GM23338 (cell line): Measurements from ENCODE around the gene APELA. TPM values are rescaled to one million over a fixed set of nuclear protein-coding genes. Genes with fewer than 3 reads are reported as not detected.

Experiments used
- ATAC-seq: fragments of 200-7000 bp; cut with Tn5 transposase; 3 replicates; pipeline ENCODE4 v1.9.1; 2020
- DNase-seq: peaks from one replicate; pipeline ENCODE4 v3.0.0-alpha.2; 2015; ENCODE audit warnings: low spot score
- H2AFZ ChIP-seq: fragments of 200-600 bp; sonication (generic); 2 replicates; pipeline ENCODE4 v1.8.0; 2016; ENCODE audit warnings: antibody characterized with exemption, mild to moderate bottlenecking, moderate library complexity
- H3F3A ChIP-seq: fragments of 200-600 bp; sonication (generic); replicated peaks from 2 replicates; pipeline ENCODE4 v1.8.0; 2017; ENCODE audit warnings: antibody characterized with exemption, mixed run types, low read depth
- H3K27ac ChIP-seq: fragments of 200-600 bp; sonication (generic); 2 replicates; pipeline ENCODE4 v1.6.1; 2016; ENCODE audit warnings: low read depth
- H3K27me3 ChIP-seq: fragments of 200-600 bp; sonication (generic); 2 replicates; pipeline ENCODE4 v1.8.0; 2016; ENCODE audit warnings: mild to moderate bottlenecking, mixed run types, moderate library complexity; ENCODE audit not compliant: insufficient read depth
- H3K36me3 ChIP-seq: fragments of 200-600 bp; sonication (generic); 2 replicates; pipeline ENCODE4 v1.8.0; 2016; ENCODE audit warnings: mild to moderate bottlenecking; ENCODE audit not compliant: insufficient read depth
- H3K4me1 ChIP-seq: fragments of 200-600 bp; sonication (generic); 2 replicates; pipeline ENCODE4 v1.8.0; 2016; ENCODE audit warnings: mild to moderate bottlenecking, moderate library complexity; ENCODE audit not compliant: insufficient read depth
- H3K4me2 ChIP-seq: fragments of 200-600 bp; sonication (generic); 2 replicates; pipeline ENCODE4 v1.7.1; 2017; ENCODE audit warnings: mixed run types
- H3K4me3 ChIP-seq: fragments of 200-600 bp; sonication (generic); 2 replicates; pipeline ENCODE4 v1.6.1; 2016; ENCODE audit warnings: mixed run types
- H3K79me2 ChIP-seq: fragments of 200-600 bp; sonication (generic); replicated peaks from 2 replicates; pipeline ENCODE4 v1.8.0; 2017; ENCODE audit warnings: mild to moderate bottlenecking; ENCODE audit not compliant: insufficient read depth
- H3K9me2 ChIP-seq: fragments of 200-600 bp; sonication (generic); 2 replicates; pipeline ENCODE4 v1.8.0; 2017; ENCODE audit not compliant: insufficient read depth
- H4K20me1 ChIP-seq: fragments of 200-600 bp; sonication (generic); replicated peaks from 2 replicates; pipeline ENCODE4 v1.8.0; 2017; ENCODE audit warnings: mild to moderate bottlenecking; ENCODE audit not compliant: insufficient read depth
- H3K27ac Mint-ChIP-seq: 2 replicates; pipeline ENCODE4 v1.8.0; 2020; ENCODE audit warnings: inconsistent platforms, mild to moderate bottlenecking, moderate library complexity, mixed read lengths
- H3K27me3 Mint-ChIP-seq: 3 replicates; pipeline ENCODE4 v1.8.0; 2022; ENCODE audit warnings: low read depth, mild to moderate bottlenecking, moderate library complexity, mixed read lengths, inconsistent platforms; ENCODE audit not compliant: insufficient read depth, poor library complexity
- H3K36me3 Mint-ChIP-seq: 3 replicates; pipeline ENCODE4 v1.8.0; 2021; ENCODE audit warnings: low read depth, mild to moderate bottlenecking, inconsistent platforms, moderate library complexity, mixed read lengths
- H3K4me1 Mint-ChIP-seq: 3 replicates; pipeline ENCODE4 v1.8.0; 2020; ENCODE audit warnings: mild to moderate bottlenecking, inconsistent platforms, mixed read lengths
- H3K4me3 Mint-ChIP-seq: 3 replicates; pipeline ENCODE4 v1.8.0; 2021; ENCODE audit warnings: moderate library complexity, mild to moderate bottlenecking, inconsistent platforms, mixed read lengths
- H3K9me3 Mint-ChIP-seq: 3 replicates; pipeline ENCODE4 v1.8.0; 2020; ENCODE audit warnings: moderate library complexity, mild to moderate bottlenecking, inconsistent platforms, mixed read lengths
- CREB1 ChIP-seq: fragments of 250-450 bp; sonication (Bioruptor Pico); IDR thresholded peaks from 2 replicates; pipeline ENCODE4 v1.5.0; 2020; ENCODE audit warnings: low read depth, mild to moderate bottlenecking, moderate library complexity
- CTCF ChIP-seq, 2 experiments: fragments of 200-600 bp in 1 of 2; sonication (generic) in 1 of 2; conservative IDR thresholded peaks; 2 replicates each; pipeline versions ENCODE4 v1.5.1 to v1.6.1; 2016 to 2017; ENCODE audit warnings: antibody characterized with exemption in 2 of 2, low read depth in 2 of 2, mild to moderate bottlenecking in 2 of 2, moderate library complexity in 1 of 2
- EZH2 ChIP-seq: fragments of 200-600 bp; sonication (generic); IDR thresholded peaks from one replicate; pipeline ENCODE4 v1.8.0; 2017; ENCODE audit warnings: antibody characterized with exemption, mild to moderate bottlenecking, low read depth; ENCODE audit not compliant: unreplicated experiment
- EZH2phosphoT487 ChIP-seq: fragments of 200-600 bp; sonication (generic); IDR thresholded peaks from one replicate; pipeline ENCODE4 v1.8.1; 2018; ENCODE audit warnings: antibody characterized with exemption; ENCODE audit not compliant: unreplicated experiment
- JUNB ChIP-seq: IDR thresholded peaks from one replicate; pipeline ENCODE4 v1.6.1; 2016; ENCODE audit warnings: antibody characterized with exemption; ENCODE audit not compliant: unreplicated experiment
- NANOG ChIP-seq: IDR thresholded peaks from 2 replicates; pipeline ENCODE4 v1.6.1; 2016; ENCODE audit warnings: antibody characterized with exemption, borderline replicate concordance
- POLR2AphosphoS5 ChIP-seq: IDR thresholded peaks from 2 replicates; pipeline ENCODE4 v1.6.1; 2016; ENCODE audit warnings: antibody characterized with exemption, low read depth
- REST ChIP-seq: IDR thresholded peaks from one replicate; pipeline ENCODE4 v1.6.1; 2018; ENCODE audit warnings: antibody characterized with exemption; ENCODE audit not compliant: unreplicated experiment
- STAT1 ChIP-seq: IDR thresholded peaks from one replicate; pipeline ENCODE4 v1.6.1; 2016; ENCODE audit warnings: antibody characterized with exemption; ENCODE audit not compliant: unreplicated experiment
- ZNF114 ChIP-seq: fragments of 250-450 bp; sonication (Bioruptor Pico); IDR thresholded peaks from 2 replicates; pipeline ENCODE4 v1.5.0; 2020; ENCODE audit warnings: mild to moderate bottlenecking, moderate library complexity
- ZNF331 ChIP-seq: fragments of 250-450 bp; sonication (Bioruptor Pico); IDR thresholded peaks from 2 replicates; pipeline ENCODE4 v1.5.0; 2020; ENCODE audit warnings: low read depth, mild to moderate bottlenecking, moderate library complexity
- polyA plus RNA-seq: library from polyadenylated mRNA; unstranded; fragments of >200 nt; fragmentation: Nextera tagmentation; extraction: Ambion mirVana; gene quantifications from 2 replicates; pipeline ENCODE4 v1.2.1, GENCODE V29; 2016
- total RNA-seq: library from RNA; depleted of rRNA; stranded (reverse); fragments of >200 nt; shearing (Covaris generic); gene quantifications from 2 replicates; pipeline ENCODE4 v1.2.3, GENCODE V29; 2014
- TF ChIP-seq, protein P1 (sequence below): fragments of 250-450 bp; sonication (Bioruptor Pico); IDR thresholded peaks from 2 replicates; pipeline ENCODE4 v1.5.0; 2020; ENCODE audit warnings: mild to moderate bottlenecking, moderate library complexity
- TF ChIP-seq, protein P2 (sequence below): IDR thresholded peaks from 2 replicates; pipeline ENCODE4 v1.6.1; 2016; ENCODE audit warnings: antibody characterized with exemption

APELA gene
- total and polyA plus RNA-seq, 2 experiments from 2014 or later, result 114 to 213 TPM

GRCh38 chr4:164943192-164943591, 66.2 kb downstream of the APELA start:
- Histone ChIP-seq H3K27ac (no peak overlapping the region), H3K4me3 (no peak overlapping the region), H3K4me1 (no peaks in the 10 kb centered on the region), H3K9me2 (peaks cover 8% of the 10 kb centered on the region; the same call in 1 of the 2 replicates), H3F3A (no peaks in the 10 kb centered on the region), H2AFZ (no peak overlapping the region), H3K4me2 (no peak overlapping the region), H3K79me2 (no peaks in the 10 kb centered on the region), H3K36me3 (no peaks in the 10 kb centered on the region), H4K20me1 (no peaks in the 10 kb centered on the region), H3K27me3 (no peaks in the 10 kb centered on the region)
- Mint-ChIP-seq H3K27me3 (peaks cover 1% of the 10 kb centered on the region), H3K27ac (no peak overlapping the region), H3K36me3 (no peaks in the 10 kb centered on the region), H3K4me3 (no peak overlapping the region), H3K4me1 (no peaks in the 10 kb centered on the region), H3K9me3 (no peaks in the 10 kb centered on the region)
- ATAC-seq (no peak), DNase-seq (no peak)
- TF ChIP-seq, protein P1, sequence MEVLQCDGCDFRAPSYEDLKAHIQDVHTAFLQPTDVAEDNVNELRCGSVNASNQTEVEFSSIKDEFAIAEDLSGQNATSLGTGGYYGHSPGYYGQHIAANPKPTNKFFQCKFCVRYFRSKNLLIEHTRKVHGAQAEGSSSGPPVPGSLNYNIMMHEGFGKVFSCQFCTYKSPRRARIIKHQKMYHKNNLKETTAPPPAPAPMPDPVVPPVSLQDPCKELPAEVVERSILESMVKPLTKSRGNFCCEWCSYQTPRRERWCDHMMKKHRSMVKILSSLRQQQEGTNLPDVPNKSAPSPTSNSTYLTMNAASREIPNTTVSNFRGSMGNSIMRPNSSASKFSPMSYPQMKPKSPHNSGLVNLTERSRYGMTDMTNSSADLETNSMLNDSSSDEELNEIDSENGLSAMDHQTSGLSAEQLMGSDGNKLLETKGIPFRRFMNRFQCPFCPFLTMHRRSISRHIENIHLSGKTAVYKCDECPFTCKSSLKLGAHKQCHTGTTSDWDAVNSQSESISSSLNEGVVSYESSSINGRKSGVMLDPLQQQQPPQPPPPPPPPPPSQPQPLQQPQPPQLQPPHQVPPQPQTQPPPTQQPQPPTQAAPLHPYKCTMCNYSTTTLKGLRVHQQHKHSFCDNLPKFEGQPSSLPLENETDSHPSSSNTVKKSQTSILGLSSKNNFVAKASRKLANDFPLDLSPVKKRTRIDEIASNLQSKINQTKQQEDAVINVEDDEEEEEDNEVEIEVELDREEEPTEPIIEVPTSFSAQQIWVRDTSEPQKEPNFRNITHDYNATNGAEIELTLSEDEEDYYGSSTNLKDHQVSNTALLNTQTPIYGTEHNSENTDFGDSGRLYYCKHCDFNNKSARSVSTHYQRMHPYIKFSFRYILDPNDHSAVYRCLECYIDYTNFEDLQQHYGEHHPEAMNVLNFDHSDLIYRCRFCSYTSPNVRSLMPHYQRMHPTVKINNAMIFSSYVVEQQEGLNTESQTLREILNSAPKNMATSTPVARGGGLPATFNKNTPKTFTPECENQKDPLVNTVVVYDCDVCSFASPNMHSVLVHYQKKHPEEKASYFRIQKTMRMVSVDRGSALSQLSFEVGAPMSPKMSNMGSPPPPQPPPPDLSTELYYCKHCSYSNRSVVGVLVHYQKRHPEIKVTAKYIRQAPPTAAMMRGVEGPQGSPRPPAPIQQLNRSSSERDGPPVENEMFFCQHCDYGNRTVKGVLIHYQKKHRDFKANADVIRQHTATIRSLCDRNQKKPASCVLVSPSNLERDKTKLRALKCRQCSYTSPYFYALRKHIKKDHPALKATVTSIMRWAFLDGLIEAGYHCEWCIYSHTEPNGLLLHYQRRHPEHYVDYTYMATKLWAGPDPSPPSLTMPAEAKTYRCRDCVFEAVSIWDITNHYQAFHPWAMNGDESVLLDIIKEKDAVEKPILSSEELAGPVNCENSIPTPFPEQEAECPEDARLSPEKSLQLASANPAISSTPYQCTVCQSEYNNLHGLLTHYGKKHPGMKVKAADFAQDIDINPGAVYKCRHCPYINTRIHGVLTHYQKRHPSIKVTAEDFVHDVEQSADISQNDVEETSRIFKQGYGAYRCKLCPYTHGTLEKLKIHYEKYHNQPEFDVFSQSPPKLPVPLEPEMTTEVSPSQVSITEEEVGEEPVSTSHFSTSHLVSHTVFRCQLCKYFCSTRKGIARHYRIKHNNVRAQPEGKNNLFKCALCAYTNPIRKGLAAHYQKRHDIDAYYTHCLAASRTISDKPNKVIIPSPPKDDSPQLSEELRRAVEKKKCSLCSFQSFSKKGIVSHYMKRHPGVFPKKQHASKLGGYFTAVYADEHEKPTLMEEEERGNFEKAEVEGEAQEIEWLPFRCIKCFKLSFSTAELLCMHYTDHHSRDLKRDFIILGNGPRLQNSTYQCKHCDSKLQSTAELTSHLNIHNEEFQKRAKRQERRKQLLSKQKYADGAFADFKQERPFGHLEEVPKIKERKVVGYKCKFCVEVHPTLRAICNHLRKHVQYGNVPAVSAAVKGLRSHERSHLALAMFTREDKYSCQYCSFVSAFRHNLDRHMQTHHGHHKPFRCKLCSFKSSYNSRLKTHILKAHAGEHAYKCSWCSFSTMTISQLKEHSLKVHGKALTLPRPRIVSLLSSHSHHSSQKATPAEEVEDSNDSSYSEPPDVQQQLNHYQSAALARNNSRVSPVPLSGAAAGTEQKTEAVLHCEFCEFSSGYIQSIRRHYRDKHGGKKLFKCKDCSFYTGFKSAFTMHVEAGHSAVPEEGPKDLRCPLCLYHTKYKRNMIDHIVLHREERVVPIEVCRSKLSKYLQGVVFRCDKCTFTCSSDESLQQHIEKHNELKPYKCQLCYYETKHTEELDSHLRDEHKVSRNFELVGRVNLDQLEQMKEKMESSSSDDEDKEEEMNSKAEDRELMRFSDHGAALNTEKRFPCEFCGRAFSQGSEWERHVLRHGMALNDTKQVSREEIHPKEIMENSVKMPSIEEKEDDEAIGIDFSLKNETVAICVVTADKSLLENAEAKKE (CRISPR knock-in tag), result no peak
- TF ChIP-seq STAT1 (no peak), ZNF331 (CRISPR knock-in tag) (no peak), CTCF (conservative IDR thresholded peaks at IDR 0.05; ENCODE audit: low read depth in 2 of 2) (no peak), REST (no peak), JUNB (no peak), POLR2AphosphoS5 (no peak), EZH2phosphoT487 (no peak), CREB1 (no peak), ZNF114 (no peak), EZH2 (no peak), NANOG (no peak)
- TF ChIP-seq, protein P2, sequence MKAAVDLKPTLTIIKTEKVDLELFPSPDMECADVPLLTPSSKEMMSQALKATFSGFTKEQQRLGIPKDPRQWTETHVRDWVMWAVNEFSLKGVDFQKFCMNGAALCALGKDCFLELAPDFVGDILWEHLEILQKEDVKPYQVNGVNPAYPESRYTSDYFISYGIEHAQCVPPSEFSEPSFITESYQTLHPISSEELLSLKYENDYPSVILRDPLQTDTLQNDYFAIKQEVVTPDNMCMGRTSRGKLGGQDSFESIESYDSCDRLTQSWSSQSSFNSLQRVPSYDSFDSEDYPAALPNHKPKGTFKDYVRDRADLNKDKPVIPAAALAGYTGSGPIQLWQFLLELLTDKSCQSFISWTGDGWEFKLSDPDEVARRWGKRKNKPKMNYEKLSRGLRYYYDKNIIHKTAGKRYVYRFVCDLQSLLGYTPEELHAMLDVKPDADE, result no peak
